Measurements from ENCODE around the gene CNN2.

- no peak for TF ChIP-seq CTCF (IDR thresholded peaks at IDR 0.05)
- TF ChIP-seq POLR2A (IDR thresholded peaks at IDR 0.05) = no peak
Observed at GRCh38 chr19:1063030-1063908, 36.9 kb downstream of the CNN2 start.

Data from vagina (tissue), 2 donors.